Measurements from ENCODE around the gene TEN1.

GRCh38 chr17:76017481-76018339 lies 38.7 kb downstream of the TEN1 start:
- no peak for TF ChIP-seq CTCF (IDR thresholded peaks at IDR 0.05 in 8 of 11, conservative IDR thresholded peaks at IDR 0.05 in 3 of 11)
- no peak for TF ChIP-seq POLR2AphosphoS5 (IDR thresholded peaks at IDR 0.05)
